HepG2 (cell line): ENCODE measurements around the gene BAHCC1. TPM values are rescaled to one million over a fixed set of nuclear protein-coding genes. Genes with fewer than 3 reads are reported as not detected.

ENCODE experiments used
- ATF4 ChIP-seq, 2 experiments: fragments of 450-650 bp in 1 of 2; sonication (generic) in 1 of 2; formaldehyde crosslinking; IDR thresholded peaks; 2 replicates each; pipeline versions ENCODE4 v1.5.0 to v1.8.0; 2020 to 2022; ENCODE audit warnings: mild to moderate bottlenecking in 1 of 2, missing genetic modification reagents in 1 of 2
- ATF6 ChIP-seq: sonication (generic); formaldehyde crosslinking; conservative IDR thresholded peaks from 2 replicates; pipeline ENCODE4 v1.4.0; 2020; ENCODE audit warnings: missing genetic modification reagents
- CREM ChIP-seq, 2 experiments: sonication (generic) in 1 of 2; formaldehyde crosslinking in 1 of 2; IDR thresholded peaks; 2 replicates each; pipeline versions ENCODE4 v1.4.0 to v1.6.1; 2016 to 2020; ENCODE audit warnings: antibody characterized with exemption in 1 of 2, mild to moderate bottlenecking in 1 of 2, missing genetic modification reagents in 1 of 2
- GLI4 ChIP-seq: sonication (generic); formaldehyde crosslinking; IDR thresholded peaks from 2 replicates; pipeline ENCODE4 v1.5.1; 2020; ENCODE audit warnings: missing genetic modification reagents, mild to moderate bottlenecking, moderate library complexity, borderline replicate concordance
- KDM3A ChIP-seq: IDR thresholded peaks from 2 replicates; pipeline ENCODE4 v1.6.1; 2018; ENCODE audit warnings: low read depth, missing compliant biosample characterization
- NONO ChIP-seq, 2 experiments: fragments of 450-650 bp in 1 of 2; sonication (generic) in 1 of 2; formaldehyde crosslinking in 1 of 2; IDR thresholded peaks in 1 of 2; conservative IDR thresholded peaks in 1 of 2; 2 replicates each; pipeline versions ENCODE4 v1.6.1 to v1.8.0; 2017 to 2022; ENCODE audit warnings: mild to moderate bottlenecking in 1 of 2, missing genetic modification reagents in 1 of 2, moderate library complexity in 1 of 2
- POLR2G ChIP-seq: fragments of 200-400 bp; formaldehyde crosslinking; IDR thresholded peaks from 2 replicates; pipeline ENCODE4 v1.6.1; 2018; ENCODE audit warnings: mild to moderate bottlenecking, low read depth, low read length, moderate library complexity
- RXRA ChIP-seq: sonication (generic); formaldehyde crosslinking; IDR thresholded peaks from 2 replicates; pipeline ENCODE4 v1.5.1; 2020; ENCODE audit warnings: missing genetic modification reagents
- TFE3 ChIP-seq: IDR thresholded peaks from 2 replicates; pipeline ENCODE4 v1.6.1; 2016
- TRIM22 ChIP-seq: fragments of 450-650 bp; IDR thresholded peaks from 2 replicates; pipeline ENCODE4 v1.6.1; 2017
- ZBTB1 ChIP-seq: sonication (generic); formaldehyde crosslinking; IDR thresholded peaks from 2 replicates; pipeline ENCODE4 v1.4.0; 2020; ENCODE audit warnings: missing genetic modification reagents, borderline replicate concordance
- ZBTB42 ChIP-seq: sonication (generic); formaldehyde crosslinking; IDR thresholded peaks from 2 replicates; pipeline ENCODE4 v1.5.0; 2020; ENCODE audit warnings: mild to moderate bottlenecking, missing genetic modification reagents
- ZBTB44 ChIP-seq: sonication (generic); formaldehyde crosslinking; IDR thresholded peaks from 2 replicates; pipeline ENCODE4 v1.4.0; 2020; ENCODE audit warnings: missing genetic modification reagents
- ZFP90 ChIP-seq: sonication (generic); formaldehyde crosslinking; IDR thresholded peaks from 2 replicates; pipeline ENCODE4 v1.8.0; 2022; ENCODE audit warnings: missing genetic modification reagents, mild to moderate bottlenecking, inconsistent platforms, borderline replicate concordance
- ZNF362 ChIP-seq: sonication (generic); formaldehyde crosslinking; IDR thresholded peaks from 2 replicates; pipeline ENCODE4 v1.4.0; 2020; ENCODE audit warnings: missing genetic modification reagents, mild to moderate bottlenecking, borderline replicate concordance
- ZZZ3 ChIP-seq: sonication (generic); formaldehyde crosslinking; IDR thresholded peaks from 2 replicates; pipeline ENCODE4 v1.4.0; 2020; ENCODE audit warnings: missing genetic modification reagents, mild to moderate bottlenecking, borderline replicate concordance
- polyA plus RNA-seq, 8 experiments: library from polyadenylated mRNA; depleted of rRNA in 3 of 8; stranded (reverse) in 7 of 8; unstranded in 1 of 8; fragments of >200 nt; fragmentation: Illumina TruSeq in 4 of 8; extraction: Trizol in 4 of 8; gene quantifications; 2 replicates each; pipeline versions ENCODE4 v1.2.1 to v1.2.3, GENCODE V29; 2011 to 2016; ENCODE audit warnings: low read depth in 4 of 8, missing spikeins in 1 of 8, mixed read lengths in 1 of 8; ENCODE audit not compliant: insufficient read depth in 1 of 8
- total RNA-seq, 5 experiments: library from RNA; depleted of rRNA; stranded (reverse); fragments of >200 nt; fragmentation: Illumina TruSeq; extraction: Trizol; gene quantifications; 2 replicates each; pipeline ENCODE4 v1.2.3, GENCODE V29; 2016; ENCODE audit warnings: low read depth in 1 of 5

The BAHCC1 gene
- total and polyA plus RNA-seq, 2 of the 13 experiments (the other 11 are each of a cell fraction or from before 2014, with no cell fraction given) = 1.4 to 1.7 TPM

- TF ChIP-seq ZFP90 (CRISPR knock-in tag) (no peak), TFE3 (CRISPR knock-in tag) (no peak), ZBTB42 (no peak), TRIM22 (no peak), ZNF362 (CRISPR knock-in tag) (no peak), ATF4 (CRISPR knock-in tag; IDR thresholded peaks at IDR 0.05) (no peak), RXRA (CRISPR knock-in tag) (no peak), ATF6 (no peak), NONO (IDR thresholded peaks at IDR 0.05) (no peak), NONO (CRISPR knock-in tag; conservative IDR thresholded peaks at IDR 0.05) (no peak), CREM (IDR thresholded peaks at IDR 0.05) (no peak), CREM (CRISPR knock-in tag; IDR thresholded peaks at IDR 0.05) (no peak), ZBTB44 (CRISPR knock-in tag) (no peak), ZZZ3 (CRISPR knock-in tag) (no peak), ZBTB1 (CRISPR knock-in tag) (no peak), KDM3A (CRISPR knock-in tag) (no peak), GLI4 (CRISPR knock-in tag) (no peak), POLR2G (peak; percentile 73; the same call in 1 of the 2 replicates)
Measured at GRCh38 chr17:81387100-81388090, 7.9 kb upstream of the BAHCC1 start (continued).
